DOHH2 (cell line): Measurements from ENCODE around the gene LRRC30.

Source experiments
- EZH2phosphoT487 ChIP-seq: fragments of 200-600 bp; sonication (generic); IDR thresholded peaks from 2 replicates; pipeline ENCODE4 v1.6.1; 2017; ENCODE audit warnings: borderline replicate concordance, mild to moderate bottlenecking, antibody characterized with exemption, low read length, moderate library complexity, mixed read lengths
- TF ChIP-seq, protein P1 (sequence below): fragments of 200-600 bp; sonication (generic); IDR thresholded peaks from one replicate; pipeline ENCODE4 v1.5.1; 2014; ENCODE audit warnings: antibody characterized with exemption, mild to moderate bottlenecking, low read depth, low read length; ENCODE audit not compliant: poor library complexity, severe bottlenecking

DNA sequence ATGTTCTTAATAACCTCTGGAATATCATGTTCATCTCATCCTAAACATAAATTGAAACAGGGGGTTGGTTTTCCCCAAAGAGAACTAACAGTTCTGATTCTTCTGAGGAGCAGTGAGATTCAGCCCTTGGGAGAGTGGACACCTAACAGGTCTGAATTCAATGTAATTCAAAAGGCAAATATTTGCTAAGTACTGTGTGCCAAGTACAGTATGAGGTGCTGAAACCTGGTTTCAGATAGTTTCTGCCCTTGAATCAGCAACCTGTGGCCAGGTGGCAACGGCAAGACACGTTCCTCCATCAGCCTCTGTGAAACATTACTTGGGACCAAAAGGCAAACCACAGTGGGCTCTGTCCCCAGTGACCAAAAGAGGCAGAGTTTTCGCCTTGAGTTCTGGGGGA is 1.3 kb downstream of the LRRC30 start:
- TF ChIP-seq, protein P1, sequence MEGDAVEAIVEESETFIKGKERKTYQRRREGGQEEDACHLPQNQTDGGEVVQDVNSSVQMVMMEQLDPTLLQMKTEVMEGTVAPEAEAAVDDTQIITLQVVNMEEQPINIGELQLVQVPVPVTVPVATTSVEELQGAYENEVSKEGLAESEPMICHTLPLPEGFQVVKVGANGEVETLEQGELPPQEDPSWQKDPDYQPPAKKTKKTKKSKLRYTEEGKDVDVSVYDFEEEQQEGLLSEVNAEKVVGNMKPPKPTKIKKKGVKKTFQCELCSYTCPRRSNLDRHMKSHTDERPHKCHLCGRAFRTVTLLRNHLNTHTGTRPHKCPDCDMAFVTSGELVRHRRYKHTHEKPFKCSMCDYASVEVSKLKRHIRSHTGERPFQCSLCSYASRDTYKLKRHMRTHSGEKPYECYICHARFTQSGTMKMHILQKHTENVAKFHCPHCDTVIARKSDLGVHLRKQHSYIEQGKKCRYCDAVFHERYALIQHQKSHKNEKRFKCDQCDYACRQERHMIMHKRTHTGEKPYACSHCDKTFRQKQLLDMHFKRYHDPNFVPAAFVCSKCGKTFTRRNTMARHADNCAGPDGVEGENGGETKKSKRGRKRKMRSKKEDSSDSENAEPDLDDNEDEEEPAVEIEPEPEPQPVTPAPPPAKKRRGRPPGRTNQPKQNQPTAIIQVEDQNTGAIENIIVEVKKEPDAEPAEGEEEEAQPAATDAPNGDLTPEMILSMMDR: no peak
- TF ChIP-seq EZH2phosphoT487: no peak
